H54 (cell line): ENCODE measurements around the gene C1GALT1.
A peak's percentile ranks its signal among the peaks of the same experiment; 100 is the strongest.
"Not testable (repeated sequence)": the region's sequence is repeated elsewhere in the genome, so short reads cannot be mapped to it uniquely, and the experiment has no call there.

ENCODE experiments used
- DNase-seq: peaks from one replicate; pipeline ENCODE4 v3.0.0; 2011; ENCODE audit warnings: low spot score, mixed read lengths; ENCODE audit not compliant: insufficient read length
- FAIRE-seq: peaks from 3 replicates; lab custom pipeline; 2011; peaks lifted over from hg19 to GRCh38; lab: Jason Lieb, UNC
- POLR2A ChIP-seq: IDR thresholded peaks from 2 replicates; pipeline ENCODE4 v1.6.1; 2011; ENCODE audit warnings: low read depth, mild to moderate bottlenecking, low read length

Gene C1GALT1

DNA sequence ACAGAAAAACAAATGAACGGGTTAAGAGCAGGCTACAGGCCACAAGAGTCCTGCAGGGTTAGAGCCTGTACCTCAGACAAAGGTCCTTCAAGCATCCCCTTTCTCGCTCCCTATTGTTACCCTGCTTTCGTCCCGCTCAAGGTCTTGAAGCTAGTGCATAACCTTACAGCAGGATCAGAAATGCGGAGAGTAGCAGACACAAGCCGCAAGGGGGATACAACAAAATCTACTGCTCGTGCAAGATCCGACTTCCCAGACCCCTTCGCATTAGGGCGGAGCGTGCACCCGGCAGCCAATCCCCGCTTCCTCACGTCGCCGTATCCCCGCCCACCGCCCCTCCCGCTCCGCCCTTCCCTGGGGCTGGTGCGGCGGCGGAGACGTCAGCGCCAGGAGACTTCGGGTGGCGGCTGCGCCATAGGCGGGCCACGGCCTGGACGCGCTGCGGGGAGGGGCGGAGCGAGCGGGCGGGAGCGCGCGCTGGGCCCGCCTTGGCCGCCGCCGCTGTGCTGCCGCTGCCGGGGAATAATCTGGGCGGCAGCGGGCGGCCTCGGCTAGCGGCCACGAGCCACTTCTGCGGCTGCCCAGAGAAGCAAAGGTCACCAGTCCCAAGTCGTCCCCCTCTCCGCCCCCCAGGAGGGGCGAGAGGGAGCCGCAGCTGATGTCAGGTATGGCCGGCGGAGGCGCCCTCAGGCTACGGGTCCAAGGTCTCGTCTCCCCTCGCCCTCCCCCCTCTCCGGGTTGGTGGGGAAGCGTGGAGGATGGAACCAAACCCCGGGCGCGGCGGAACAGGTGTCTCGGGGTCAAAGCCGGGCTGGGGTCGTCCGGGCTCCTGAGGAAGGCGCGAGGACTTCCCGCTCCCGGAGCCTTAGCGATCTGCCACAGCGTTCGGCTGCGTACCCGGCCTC is at the start of gene C1GALT1:
C1GALT1 (plus strand) TSS at position 389 of the 905 bp plus-strand sequence. CDS start 51,776 bp downstream, outside the sequence.
- DNase-seq (peak; percentile 94), FAIRE-seq (peak; percentile 96)
- peak; percentile 66 for TF ChIP-seq POLR2A

DNA sequence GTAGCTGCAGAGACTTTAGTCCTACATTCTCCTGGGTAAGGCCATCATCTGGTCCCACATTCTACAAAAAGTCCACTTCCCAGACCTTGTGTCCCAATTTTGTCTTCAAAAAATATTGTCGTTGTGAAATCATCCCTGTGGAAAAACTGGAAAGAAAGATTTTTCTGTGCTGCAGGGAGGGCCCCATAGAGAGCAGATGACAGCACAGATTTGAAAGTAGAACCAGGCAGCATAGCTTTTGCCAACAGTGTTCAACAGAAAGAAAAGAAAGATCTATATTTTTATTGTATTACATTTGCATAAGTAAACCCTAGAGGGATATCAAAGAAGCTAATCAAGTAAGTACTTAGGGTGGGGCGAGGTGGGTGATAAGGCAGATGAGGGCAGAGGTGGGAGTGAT is 48.3 kb upstream of the C1GALT1 start:
- FAIRE-seq (no peak), DNase-seq (no peak)
- TF ChIP-seq POLR2A = no peak

DNA sequence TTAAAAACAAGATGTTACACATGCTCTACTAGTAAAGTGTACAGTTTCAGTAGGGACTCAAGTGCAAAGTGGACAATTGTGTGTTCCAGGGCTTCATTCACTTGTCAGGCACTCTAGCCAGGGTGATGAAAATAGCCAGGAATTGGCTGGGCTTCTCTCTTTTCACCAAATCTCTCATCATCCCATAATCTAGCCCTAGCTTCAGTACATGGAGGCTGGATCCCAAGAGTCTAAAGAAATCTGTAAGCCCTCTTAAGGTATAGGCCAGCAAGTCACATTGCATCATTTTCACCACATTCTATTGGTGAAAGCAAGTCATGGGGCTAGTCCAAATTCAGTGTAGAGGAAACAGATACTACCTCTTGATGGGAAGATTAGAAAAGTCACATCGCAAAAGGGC is 47.3 kb upstream of the C1GALT1 start:
- no peak for DNase-seq
- no peak for FAIRE-seq
- TF ChIP-seq POLR2A = no peak

DNA sequence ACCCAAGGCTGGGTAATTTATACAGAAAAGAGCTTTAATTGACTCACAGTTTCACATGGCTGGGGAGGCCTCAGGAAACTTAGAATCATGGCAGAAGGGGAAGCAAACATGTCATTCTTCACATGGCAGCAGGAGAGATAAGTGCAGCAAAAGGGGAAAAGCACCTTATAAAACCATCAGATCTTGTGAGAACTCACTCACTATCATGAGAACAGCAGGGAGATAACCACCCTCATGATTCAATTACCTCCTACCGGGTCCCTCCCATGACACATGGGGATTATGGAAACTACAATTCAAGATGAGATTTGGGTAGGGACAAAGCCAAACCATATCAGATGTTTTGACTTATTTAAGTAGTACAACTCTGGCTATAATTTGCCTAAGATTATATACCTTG is 46.4 kb upstream of the C1GALT1 start:
- FAIRE-seq, DNase-seq: not testable (repeated sequence)

DNA sequence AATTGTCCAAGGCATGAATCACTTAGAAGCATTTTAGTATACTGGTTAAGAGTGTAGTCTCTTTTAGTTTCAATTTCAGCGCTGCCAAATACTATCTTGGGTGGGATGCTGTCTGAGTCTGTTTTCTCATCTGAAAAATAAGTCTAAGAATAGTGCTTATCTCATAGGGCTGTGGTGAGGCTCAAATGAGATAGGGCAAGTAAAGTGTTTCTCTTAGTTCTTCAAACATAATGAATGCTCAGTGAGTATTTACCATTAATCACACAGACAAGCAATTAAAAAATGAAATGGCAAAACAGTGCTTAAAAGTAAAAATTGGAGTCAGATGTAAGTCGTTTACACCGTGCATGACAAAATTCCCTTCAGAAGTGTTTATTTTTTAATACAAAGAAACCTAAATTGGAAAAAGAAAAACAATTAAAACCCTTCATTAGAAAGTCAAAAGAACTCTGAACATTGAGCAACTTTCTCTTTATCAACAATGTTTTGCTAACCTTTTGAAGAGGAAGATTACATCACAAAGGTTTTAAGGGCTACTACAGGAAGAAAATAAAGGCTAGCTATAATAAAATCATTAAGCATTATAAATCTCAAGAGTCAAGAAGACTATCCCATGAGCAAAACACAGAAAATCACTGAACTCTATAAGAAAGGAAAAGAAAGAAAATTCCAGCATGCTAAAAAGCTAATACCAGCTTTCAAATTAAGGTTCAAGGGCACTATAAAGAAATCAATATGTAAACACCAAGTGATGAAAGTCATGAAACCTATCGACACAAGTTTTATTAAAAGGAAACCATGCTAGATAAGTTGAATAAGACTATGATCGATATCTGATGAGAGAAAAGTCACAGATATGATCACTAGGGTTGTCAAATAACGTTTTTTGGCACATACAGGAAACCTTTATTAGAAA is 45.6 kb upstream of the C1GALT1 start:
- no peak for FAIRE-seq

DNA sequence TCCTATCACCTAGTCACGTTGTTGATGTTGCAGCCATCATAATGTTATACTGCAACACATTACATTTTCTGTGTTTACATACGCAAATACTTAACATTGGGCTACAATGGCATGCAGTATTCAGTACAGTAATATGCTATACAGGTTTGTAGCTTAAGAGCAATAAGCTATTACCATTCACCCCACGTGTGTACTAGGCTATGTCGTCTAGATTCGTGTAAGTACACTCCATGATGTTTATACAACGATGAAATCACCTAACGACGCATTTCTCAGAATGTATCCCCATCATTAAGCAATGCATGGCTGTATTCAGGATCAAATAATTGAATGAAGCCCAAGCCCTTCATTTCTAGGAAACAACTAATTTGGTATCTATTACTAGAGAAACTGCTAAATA is 43.4 kb upstream of the C1GALT1 start:
- DNase-seq (no peak), FAIRE-seq (no peak)
- no peak for TF ChIP-seq POLR2A

More for the DNA sequence above, 45.6 kb upstream of the C1GALT1 start:
- TF ChIP-seq POLR2A = no peak
- no peak for DNase-seq

DNA sequence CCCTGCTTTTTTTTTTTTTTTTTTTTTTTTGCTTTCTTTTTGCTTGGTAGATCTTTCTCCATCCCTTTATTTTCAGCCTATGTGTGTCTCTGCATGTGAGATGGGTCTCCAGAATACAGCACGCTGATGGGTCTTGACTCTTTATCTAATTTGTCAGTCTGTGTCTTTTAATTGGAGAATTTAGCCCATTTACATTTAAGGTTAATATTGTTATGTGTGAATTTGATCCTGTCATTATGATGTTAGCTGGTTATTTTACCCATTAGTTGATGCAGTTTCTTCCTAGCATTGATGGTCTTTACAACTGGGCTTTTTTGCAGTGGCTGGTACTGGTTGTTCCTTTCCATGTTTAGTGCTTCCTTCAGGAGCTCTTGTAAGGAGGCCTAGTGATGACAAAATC is 38.9 kb upstream of the C1GALT1 start:
- not testable (repeated sequence) for FAIRE-seq, DNase-seq

DNA sequence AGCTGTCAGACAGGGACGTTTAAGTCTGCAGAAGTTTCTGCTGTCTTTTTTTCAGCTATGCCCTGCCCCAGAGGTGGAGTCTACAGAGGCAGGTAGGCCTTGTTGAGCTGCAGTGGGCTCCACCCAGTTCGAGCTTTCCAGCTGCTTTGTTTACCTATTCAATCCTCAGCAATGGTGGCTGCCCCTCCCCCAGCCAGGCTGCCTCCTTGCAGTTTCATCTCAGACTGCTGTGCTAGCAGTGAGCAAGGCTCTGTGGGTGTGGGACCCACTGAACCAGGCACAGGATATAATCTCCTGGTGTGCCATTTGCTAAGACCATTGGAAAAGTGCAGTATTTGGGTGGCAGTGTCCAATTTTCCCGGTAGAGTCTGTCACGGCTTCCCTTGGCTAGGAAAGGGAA is 37.2 kb upstream of the C1GALT1 start:
- not testable (repeated sequence) for FAIRE-seq

DNA sequence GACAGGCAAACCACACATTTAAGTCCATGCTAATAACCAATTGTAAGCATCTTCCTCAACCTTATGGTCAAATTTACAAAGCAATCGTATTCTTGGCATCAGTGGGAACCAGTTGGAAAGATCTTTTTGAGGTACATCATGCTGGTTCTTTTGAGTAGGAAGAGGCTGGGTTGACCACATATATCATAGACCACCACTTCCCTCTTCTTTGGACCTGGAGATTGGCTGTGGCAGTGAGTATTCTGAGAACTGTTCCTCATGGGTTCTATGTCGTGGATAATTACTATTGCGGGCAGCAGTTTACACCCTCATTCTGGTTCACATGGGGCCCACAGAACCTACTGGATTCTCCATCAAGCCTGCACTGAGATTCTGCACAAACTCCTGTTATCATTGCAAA is 35.5 kb upstream of the C1GALT1 start:
- no peak for DNase-seq
- no peak for FAIRE-seq
- no peak for TF ChIP-seq POLR2A

More for the DNA sequence above, 37.2 kb upstream of the C1GALT1 start:
- DNase-seq = not testable (repeated sequence)

DNA sequence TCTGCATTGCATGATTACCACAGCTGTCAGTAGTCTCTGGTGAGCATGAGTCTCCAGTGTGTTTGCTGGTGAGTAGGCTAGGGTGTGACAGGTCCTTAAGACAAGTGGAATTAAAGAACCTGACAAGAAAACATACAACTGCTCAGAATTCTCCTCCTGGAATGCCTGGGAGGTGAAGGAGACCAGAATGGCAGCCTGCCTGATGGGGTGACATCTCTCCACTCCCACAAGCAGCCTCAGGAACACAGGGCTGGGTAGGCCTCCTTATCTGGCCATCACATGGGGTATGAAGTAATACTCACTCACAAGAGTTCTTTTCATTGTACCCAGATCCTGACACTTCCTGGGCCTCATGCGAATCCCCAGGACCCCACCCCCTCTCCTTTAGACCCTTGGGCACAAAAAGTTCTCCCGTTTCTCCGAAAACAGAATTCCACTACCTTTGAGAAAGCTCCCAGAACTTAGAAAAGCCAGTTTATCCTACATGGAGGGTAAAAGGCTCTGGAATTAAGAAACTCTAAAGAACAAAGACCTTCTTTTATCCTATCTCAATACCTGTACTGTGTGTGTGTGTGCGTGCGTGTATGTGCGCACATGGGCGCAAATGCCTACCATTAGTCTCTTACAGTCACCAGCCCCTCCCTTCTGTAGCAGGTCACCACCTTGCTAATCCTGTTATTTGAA is 33.4 kb upstream of the C1GALT1 start:
- TF ChIP-seq POLR2A = no peak
- FAIRE-seq (no peak), DNase-seq (no peak)

DNA sequence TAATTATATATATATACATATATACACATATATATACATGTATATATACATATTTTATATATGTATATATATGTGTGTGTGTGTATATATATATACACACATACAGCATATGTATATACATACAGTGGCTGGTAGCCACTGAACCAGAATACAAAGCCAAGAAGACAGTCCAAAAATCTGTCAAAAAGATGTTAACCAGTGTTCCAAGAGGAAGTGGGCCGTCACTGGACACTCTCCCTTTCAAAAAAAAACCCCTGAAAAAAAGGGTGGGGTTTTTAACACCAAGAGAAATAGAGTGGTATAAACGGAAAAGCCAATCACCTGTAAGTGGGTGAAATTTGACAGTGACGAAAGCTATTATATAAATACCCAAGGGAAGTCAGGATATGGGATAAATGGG is 31.1 kb upstream of the C1GALT1 start:
- FAIRE-seq = no peak
- TF ChIP-seq POLR2A = no peak
- DNase-seq = no peak

DNA sequence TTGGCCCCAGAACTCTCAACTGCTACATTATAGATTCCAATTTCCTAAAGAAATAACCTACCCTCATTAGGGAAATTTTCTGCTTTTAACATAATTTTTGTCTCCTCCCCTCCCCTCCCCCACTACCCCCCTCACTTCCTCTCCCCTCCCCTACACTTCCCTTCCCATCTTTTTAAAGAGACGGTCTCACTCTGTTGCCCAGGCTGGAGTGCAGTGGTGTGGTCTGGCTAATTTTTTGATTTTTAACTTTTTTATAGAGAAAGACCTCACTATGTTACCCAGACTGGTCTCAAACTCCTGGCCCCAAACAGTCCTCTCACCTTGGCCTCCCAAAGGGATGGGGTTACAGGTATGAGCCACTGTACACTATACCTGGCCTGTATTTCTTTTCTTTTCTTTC is 30.5 kb upstream of the C1GALT1 start:
- TF ChIP-seq POLR2A = no peak
- DNase-seq (no peak), FAIRE-seq (no peak)

DNA sequence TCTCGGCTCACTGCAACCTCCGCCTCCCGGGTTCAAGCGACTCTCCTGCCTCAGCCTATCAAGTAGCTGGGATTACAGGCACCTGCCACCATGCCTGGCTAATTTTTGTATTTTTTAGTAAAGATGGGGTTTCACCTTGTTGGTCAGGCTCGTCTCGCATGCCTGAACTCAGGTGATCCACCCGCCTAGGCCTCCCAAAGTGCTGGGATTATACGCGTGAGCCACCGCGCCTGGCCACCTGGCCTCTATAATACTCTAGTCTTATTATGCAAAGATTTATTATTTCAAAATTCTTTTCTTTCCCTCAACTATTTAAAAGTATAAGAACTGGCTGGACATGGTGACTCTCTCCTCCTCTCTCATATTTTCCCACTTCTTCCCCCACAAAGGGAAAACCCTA is 30.0 kb upstream of the C1GALT1 start:
- DNase-seq (no peak), FAIRE-seq (no peak)
- no peak for TF ChIP-seq POLR2A

DNA sequence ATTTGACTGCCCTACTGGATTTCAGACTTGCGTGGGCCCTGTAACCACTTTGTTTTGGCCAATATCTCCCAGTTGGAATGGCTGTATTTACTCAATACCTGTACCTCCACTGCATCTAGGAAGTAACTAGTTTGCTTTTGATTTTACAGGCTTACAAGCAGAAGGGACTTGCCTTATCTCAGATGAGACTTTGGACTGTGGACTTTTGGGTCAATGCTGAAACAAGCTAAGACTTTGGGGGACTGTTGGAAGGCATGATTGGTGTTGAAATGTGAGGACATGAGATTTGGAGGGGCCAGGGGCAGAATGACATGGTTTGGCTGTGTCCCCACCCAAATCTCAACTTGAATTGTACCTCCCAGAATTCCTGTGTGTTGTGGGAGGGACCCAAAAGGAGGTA is 28.0 kb upstream of the C1GALT1 start:
- DNase-seq, FAIRE-seq: not testable (repeated sequence)
